Panc1 (cell line): ENCODE measurements around the gene SDK1. TPM values are rescaled to one million over a fixed set of nuclear protein-coding genes. Genes with fewer than 3 reads are reported as not detected.

Source experiments
- ATAC-seq: fragments of 200-7000 bp; cut with Tn5 transposase; 2 replicates; pipeline ENCODE4 v1.9.1; 2020; ENCODE audit warnings: mild to moderate bottlenecking, moderate library complexity
- BruUV-seq: library from RNA; stranded (reverse); fragments of 400-500 nt; replicated peaks from 2 replicates; lab custom pipeline; 2021; lab: Mats Ljungman, UMichigan
- CTCF ChIA-PET: fragments of 300-600 bp; sonication (Branson Sonifier 250); formaldehyde crosslinking; loops from one replicate; lab custom pipeline; 2022; ENCODE audit warnings: antibody characterized with exemption; lab: Charles Lee
- POLR2A ChIA-PET: fragments of 300-600 bp; sonication (Branson Sonifier 250); formaldehyde crosslinking; loops from one replicate; lab custom pipeline; 2022; ENCODE audit warnings: antibody characterized with exemption; lab: Charles Lee
- DNase-seq: peaks from one replicate; pipeline ENCODE4 v3.0.0-alpha.2; 2010; ENCODE audit warnings: low read depth, low spot score
- H3K27ac ChIP-seq: 2 replicates; pipeline ENCODE4 v1.5.1; 2011; ENCODE audit warnings: mild to moderate bottlenecking, low read length, inconsistent platforms
- H3K27me3 ChIP-seq: fragments of 200-500 bp; sonication (Bioruptor generic); 2 replicates; pipeline ENCODE4 v1.6.0; 2014; ENCODE audit warnings: low read length, inconsistent platforms; ENCODE audit not compliant: control insufficient read depth, insufficient read depth
- H3K36me3 ChIP-seq: fragments of 200-500 bp; sonication (Bioruptor generic); 2 replicates; pipeline ENCODE4 v1.5.1; 2014; ENCODE audit warnings: inconsistent platforms, mild to moderate bottlenecking, low read length, moderate library complexity; ENCODE audit not compliant: control insufficient read depth, insufficient read depth
- H3K4me1 ChIP-seq: 2 replicates; pipeline ENCODE4 v1.5.1; 2011; ENCODE audit warnings: inconsistent platforms, mild to moderate bottlenecking, low read length, moderate library complexity; ENCODE audit not compliant: control insufficient read depth, insufficient read depth
- H3K4me3 ChIP-seq, 2 experiments: 2 replicates each; pipeline ENCODE4 v1.5.1; 2011 to 2012; ENCODE audit warnings: low read depth in 2 of 2, low read length in 2 of 2, mild to moderate bottlenecking in 2 of 2, inconsistent platforms in 1 of 2, moderate library complexity in 1 of 2
- H3K9me3 ChIP-seq: fragments of 200-500 bp; sonication (Bioruptor generic); 2 replicates; pipeline ENCODE4 v1.5.1; 2014; ENCODE audit warnings: low read depth, mild to moderate bottlenecking, inconsistent platforms, low read length, moderate library complexity; ENCODE audit not compliant: control insufficient read depth, insufficient read depth
- POLR2AphosphoS5 ChIP-seq: IDR thresholded peaks from 2 replicates; pipeline ENCODE4 v1.6.1; 2012; ENCODE audit warnings: mild to moderate bottlenecking, low read depth, low read length, moderate library complexity
- SIN3A ChIP-seq: IDR thresholded peaks from 2 replicates; pipeline ENCODE4 v1.6.1; 2012; ENCODE audit warnings: low read depth, mild to moderate bottlenecking, low read length, moderate library complexity, borderline replicate concordance; ENCODE audit not compliant: insufficient read depth
- TCF7L2 ChIP-seq: IDR thresholded peaks from 2 replicates; pipeline ENCODE4 v1.6.1; 2011; ENCODE audit warnings: mild to moderate bottlenecking, low read depth, low read length, inconsistent platforms
- in situ Hi-C: cut with HindIII; loops from 2 replicates; pipeline ENCODE4 v1.10.0; 2016; ENCODE audit warnings: low sequenced_read_pairs, low pct_unique_long_range_greater_than_20kb
- intact Hi-C: fragments of 100-400 bp; cut with micrococcal nuclease; formaldehyde crosslinking; loops from one replicate; pipeline ENCODE4 v1.10.0; 2022; ENCODE audit not compliant: unreplicated experiment
- total RNA-seq: library from RNA; stranded (reverse); gene quantifications from one replicate; pipeline ENCODE4 v1.2.1, GENCODE V29; 2021; ENCODE audit not compliant: unreplicated experiment
- TF ChIP-seq, protein P1 (sequence below): fragments of 450-650 bp; IDR thresholded peaks from 2 replicates; pipeline ENCODE4 v1.5.1; 2017; ENCODE audit warnings: mild to moderate bottlenecking
- TF ChIP-seq, protein P2 (sequence below), 2 experiments: IDR thresholded peaks; 2 replicates each; pipeline ENCODE4 v1.6.1; 2011 to 2012; ENCODE audit warnings: low read depth in 2 of 2, control low read depth in 1 of 2, low read length in 1 of 2, mild to moderate bottlenecking in 1 of 2, moderate library complexity in 1 of 2; ENCODE audit not compliant: insufficient read depth in 1 of 2

SDK1 gene
- total RNA-seq, 1 experiment from 2014 or later, result 47.4 TPM

DNA sequence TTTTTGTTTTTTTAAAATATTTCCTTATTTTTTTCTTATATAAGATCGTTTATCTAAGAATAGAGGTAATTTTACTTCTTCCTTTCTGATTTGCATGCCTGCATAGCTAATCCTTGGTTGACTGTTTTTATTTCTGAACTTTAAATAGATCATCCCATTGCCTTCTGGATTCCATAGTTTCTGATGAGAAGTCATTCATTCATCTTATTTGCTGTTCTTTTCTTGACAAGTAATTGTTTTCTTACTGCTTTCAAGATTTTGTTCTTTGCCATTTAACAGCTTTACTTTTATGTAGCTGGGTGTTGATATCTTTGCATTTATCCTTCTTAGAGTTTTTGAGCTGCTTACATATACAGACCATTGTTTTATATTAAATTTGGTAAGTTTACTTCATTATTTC lies 437.9 kb downstream of the SDK1 start:
- POLR2A ChIA-PET, result interaction anchor here (0.6 kb wide), 1 partner anchor 1383 kb away, joined by 7 read pairs; no protein-coding TSS in a partner anchor
- peaks cover 30% of the 10 kb centered on the region; the same call in 1 of the 2 replicates for H3K9me3 ChIP-seq
- no TSS peak for BruUV-seq
- CTCF ChIA-PET, result no interaction called here
- no peaks in the 10 kb centered on the region for H3K27me3 ChIP-seq
- ATAC-seq, result no peak
- no peak overlapping the region for H3K4me3 ChIP-seq
- H3K4me1 ChIP-seq, result no peaks in the 10 kb centered on the region
- no peak for DNase-seq
- in situ Hi-C loops, result no loop called here
- H3K27ac ChIP-seq, result no peak overlapping the region
- H3K36me3 ChIP-seq, result no peaks in the 10 kb centered on the region
- intact Hi-C loops, result no loop called here
- TF ChIP-seq, protein P1, sequence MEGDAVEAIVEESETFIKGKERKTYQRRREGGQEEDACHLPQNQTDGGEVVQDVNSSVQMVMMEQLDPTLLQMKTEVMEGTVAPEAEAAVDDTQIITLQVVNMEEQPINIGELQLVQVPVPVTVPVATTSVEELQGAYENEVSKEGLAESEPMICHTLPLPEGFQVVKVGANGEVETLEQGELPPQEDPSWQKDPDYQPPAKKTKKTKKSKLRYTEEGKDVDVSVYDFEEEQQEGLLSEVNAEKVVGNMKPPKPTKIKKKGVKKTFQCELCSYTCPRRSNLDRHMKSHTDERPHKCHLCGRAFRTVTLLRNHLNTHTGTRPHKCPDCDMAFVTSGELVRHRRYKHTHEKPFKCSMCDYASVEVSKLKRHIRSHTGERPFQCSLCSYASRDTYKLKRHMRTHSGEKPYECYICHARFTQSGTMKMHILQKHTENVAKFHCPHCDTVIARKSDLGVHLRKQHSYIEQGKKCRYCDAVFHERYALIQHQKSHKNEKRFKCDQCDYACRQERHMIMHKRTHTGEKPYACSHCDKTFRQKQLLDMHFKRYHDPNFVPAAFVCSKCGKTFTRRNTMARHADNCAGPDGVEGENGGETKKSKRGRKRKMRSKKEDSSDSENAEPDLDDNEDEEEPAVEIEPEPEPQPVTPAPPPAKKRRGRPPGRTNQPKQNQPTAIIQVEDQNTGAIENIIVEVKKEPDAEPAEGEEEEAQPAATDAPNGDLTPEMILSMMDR, result no peak
- TF ChIP-seq SIN3A, result no peak
- no peak for TF ChIP-seq POLR2AphosphoS5
- TF ChIP-seq TCF7L2, result no peak
- TF ChIP-seq, protein P2, sequence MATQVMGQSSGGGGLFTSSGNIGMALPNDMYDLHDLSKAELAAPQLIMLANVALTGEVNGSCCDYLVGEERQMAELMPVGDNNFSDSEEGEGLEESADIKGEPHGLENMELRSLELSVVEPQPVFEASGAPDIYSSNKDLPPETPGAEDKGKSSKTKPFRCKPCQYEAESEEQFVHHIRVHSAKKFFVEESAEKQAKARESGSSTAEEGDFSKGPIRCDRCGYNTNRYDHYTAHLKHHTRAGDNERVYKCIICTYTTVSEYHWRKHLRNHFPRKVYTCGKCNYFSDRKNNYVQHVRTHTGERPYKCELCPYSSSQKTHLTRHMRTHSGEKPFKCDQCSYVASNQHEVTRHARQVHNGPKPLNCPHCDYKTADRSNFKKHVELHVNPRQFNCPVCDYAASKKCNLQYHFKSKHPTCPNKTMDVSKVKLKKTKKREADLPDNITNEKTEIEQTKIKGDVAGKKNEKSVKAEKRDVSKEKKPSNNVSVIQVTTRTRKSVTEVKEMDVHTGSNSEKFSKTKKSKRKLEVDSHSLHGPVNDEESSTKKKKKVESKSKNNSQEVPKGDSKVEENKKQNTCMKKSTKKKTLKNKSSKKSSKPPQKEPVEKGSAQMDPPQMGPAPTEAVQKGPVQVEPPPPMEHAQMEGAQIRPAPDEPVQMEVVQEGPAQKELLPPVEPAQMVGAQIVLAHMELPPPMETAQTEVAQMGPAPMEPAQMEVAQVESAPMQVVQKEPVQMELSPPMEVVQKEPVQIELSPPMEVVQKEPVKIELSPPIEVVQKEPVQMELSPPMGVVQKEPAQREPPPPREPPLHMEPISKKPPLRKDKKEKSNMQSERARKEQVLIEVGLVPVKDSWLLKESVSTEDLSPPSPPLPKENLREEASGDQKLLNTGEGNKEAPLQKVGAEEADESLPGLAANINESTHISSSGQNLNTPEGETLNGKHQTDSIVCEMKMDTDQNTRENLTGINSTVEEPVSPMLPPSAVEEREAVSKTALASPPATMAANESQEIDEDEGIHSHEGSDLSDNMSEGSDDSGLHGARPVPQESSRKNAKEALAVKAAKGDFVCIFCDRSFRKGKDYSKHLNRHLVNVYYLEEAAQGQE (IDR thresholded peaks at IDR 0.05; ENCODE audit: insufficient read depth in 1 of 2, low read depth in 2 of 2, low read length in 1 of 2), result no peak

DNA sequence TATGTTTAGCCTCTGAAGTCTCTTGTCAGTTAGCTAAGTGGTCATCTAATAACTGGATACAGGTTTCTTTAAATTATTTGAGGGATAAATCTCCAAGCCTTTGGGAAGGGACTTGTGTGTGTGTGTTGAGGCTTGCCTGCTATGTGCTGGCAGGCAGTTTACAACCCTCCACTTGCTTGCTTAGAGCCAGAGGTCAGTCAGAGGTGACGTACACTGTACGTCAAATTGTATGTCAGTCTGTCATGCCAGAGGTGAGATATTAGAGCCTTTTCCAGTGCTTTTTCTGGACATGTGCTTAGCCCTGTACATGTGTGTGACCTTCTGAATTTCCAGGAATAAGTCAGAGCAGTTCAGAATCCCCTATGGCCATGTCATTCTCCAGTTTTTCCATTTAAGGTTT lies 438.9 kb downstream of the SDK1 start:
- POLR2A ChIA-PET, result no interaction called here
- Histone ChIP-seq H3K27me3 (no peaks in the 10 kb centered on the region), H3K4me1 (no peaks in the 10 kb centered on the region), H3K36me3 (no peaks in the 10 kb centered on the region), H3K27ac (no peak overlapping the region), H3K9me3 (peaks cover 30% of the 10 kb centered on the region; the same call in 1 of the 2 replicates), H3K4me3 (no peak overlapping the region)
- in situ Hi-C loops (no loop called here), intact Hi-C loops (no loop called here)
- CTCF ChIA-PET, result no interaction called here
- no peak for DNase-seq
- ATAC-seq, result no peak
- BruUV-seq, result no TSS peak
- TF ChIP-seq SIN3A (no peak), TCF7L2 (no peak), POLR2AphosphoS5 (no peak)
- TF ChIP-seq, protein P1, result no peak
- TF ChIP-seq, protein P2 (IDR thresholded peaks at IDR 0.05; ENCODE audit: insufficient read depth in 1 of 2, low read depth in 2 of 2, low read length in 1 of 2), result no peak
